Hematopoietic multipotent progenitor cell treated with erythropoietin and hydrocortisone succinate and interleukin-3 and kit ligand, for 6 days (in vitro differentiated cells): ENCODE data around the gene ZNF628.
"Not testable (repeated sequence)": the region's sequence is repeated elsewhere in the genome, so short reads cannot be mapped to it uniquely, and the experiment has no call there.

Experiments used
- DNase-seq: peaks from one replicate; pipeline ENCODE4 v3.0.0-alpha.2; 2015

Gene ZNF628

GRCh38 chr19:55476100-55476775 is at the start of gene ZNF628:
TSS of gene ZNF628 (plus strand) at chr19:55476617. CDS start at chr19:55479911, 3,294 bp downstream.
- DNase-seq, result peak; percentile 99

DNA sequence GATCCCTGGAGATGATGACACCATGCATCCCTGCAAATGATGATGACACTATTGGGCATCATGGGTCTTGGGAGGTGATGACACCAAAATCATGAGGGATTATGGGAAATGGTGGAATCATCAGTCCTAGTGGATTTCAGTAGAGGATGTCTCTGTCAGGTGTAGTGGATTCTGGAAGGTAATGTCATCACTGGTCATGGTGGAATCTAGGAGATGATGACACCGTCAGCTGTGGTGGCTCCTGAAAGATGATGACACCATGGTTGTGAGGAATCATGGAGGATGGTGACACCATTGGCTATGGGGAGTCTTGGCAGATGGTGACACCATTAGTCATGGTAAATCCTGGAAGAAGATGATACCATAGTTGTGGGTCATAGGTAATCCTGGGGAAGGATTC is 45.2 kb upstream of the ZNF628 start:
- DNase-seq, result no peak

GRCh38 chr19:55432241-55432959 is 44.0 kb upstream of the ZNF628 start:
- DNase-seq, result no peak

- DNase-seq, result no peak
Observed at GRCh38 chr19:55433292-55433691, 43.1 kb upstream of the ZNF628 start.

GRCh38 chr19:55434356-55434919 is 42.0 kb upstream of the ZNF628 start:
- DNase-seq, result no peak

- DNase-seq, result no peak
Observed at GRCh38 chr19:55435020-55435419, 41.4 kb upstream of the ZNF628 start.

DNA sequence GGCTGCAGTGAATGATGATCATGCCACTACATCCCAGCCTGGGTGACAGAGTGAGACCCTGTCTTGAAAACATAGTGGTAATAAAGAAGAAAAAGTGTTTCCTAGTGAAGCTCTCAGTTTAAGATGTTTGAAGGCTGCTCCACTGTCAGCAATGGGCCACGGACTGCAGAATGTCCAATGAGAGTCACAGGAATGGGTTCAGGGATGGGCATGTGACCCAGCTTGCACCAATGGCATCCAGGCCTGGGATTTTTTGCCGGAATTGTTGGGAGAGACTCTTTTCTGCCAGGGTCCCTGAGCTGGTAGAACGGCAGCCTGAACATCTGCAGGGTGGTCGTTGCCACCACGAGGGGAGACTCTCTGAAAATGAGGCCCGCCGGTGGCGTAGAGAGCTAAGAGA is 39.6 kb upstream of the ZNF628 start:
- no peak for DNase-seq

- DNase-seq, result peak; percentile 88
Observed at GRCh38 chr19:55437410-55437809, 39.0 kb upstream of the ZNF628 start.

- no peak for DNase-seq
Observed at GRCh38 chr19:55439052-55439451, 37.4 kb upstream of the ZNF628 start.

- DNase-seq, result peak; percentile 65
Observed at GRCh38 chr19:55440411-55441105, 35.9 kb upstream of the ZNF628 start.

GRCh38 chr19:55441319-55441691 is 35.1 kb upstream of the ZNF628 start:
- peak; percentile 60 for DNase-seq

- DNase-seq, result peak; percentile 74
Observed at GRCh38 chr19:55441692-55442321, 34.6 kb upstream of the ZNF628 start.

GRCh38 chr19:55442372-55442961 is 34.0 kb upstream of the ZNF628 start:
- peak; percentile 59 for DNase-seq

DNA sequence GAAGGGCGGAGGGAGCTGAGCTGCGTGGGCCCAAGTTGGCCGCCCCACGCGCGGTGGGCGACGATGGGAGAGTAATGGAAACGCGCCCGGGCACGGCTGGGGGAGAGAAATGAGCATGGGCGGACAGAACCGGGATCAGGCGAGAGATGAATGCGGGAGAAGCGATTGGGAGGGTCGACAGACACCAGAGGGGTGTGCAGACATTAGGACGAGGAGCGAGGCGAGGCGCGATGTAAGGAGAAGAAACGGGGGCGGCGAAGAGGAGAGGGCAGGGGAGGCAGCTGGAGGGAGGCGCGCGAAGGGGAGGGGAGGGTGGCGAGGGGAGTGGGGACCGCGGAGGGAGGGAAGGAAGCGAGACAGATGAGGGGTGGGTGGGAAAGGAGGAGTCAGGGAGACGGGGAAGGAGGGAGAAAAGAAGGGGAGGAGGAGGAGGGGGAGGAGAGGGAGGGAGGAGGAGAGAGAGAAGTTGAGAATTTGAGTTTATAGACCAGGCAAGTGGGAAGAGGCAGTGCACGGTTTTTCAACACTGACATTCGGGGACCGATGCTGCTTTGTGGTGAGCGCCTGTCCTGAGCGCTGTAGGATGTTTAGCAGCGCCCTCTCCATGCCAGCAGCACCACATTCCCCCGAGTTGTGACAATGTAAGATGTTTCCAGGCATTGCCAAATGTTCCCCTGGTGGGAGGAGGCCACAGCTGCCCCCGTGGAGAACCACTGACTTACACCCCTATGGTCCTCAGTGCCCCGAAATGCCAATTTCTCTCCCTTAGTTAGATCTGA is 33.2 kb upstream of the ZNF628 start, which contains the start of gene SHISA7:
Gene SHISA7 (minus strand): TSS at position 256 of the 779 bp plus-strand sequence. CDS start 437 bp downstream, outside the sequence.
- DNase-seq, result peak; percentile 84

DNA sequence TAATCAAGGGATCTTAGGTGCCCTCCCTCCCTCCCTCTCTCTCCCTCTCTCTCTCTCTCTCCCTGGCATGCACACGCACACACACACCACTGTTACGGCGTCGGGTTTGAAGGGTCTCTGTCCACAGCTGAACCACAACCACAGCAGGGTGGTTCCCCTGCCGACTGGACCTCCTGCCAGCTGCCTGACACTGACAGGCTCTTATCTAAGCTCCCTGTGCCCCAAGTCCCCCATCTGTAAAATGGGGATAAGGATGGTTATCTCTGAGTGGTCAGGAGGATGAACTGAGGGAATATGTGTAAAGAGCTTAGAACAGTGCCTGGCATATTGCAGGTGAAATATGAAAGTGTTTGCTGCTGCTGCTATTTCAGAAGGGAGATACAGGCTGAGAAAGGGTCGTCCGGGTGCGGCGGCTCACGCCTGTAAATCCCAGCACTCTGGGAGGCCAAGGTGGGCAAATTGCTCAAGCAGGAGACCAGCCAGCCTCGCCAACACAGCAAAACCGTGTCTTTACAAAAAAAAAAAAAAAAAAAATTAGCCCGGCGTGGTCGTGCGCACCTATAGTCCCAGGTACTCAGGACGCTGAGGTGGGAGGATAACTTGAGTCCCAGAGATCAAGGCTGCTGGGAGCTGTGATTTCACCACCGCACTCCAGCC is 32.5 kb upstream of the ZNF628 start:
- peak; percentile 97 for DNase-seq

GRCh38 chr19:55444646-55445045 is 31.8 kb upstream of the ZNF628 start:
- DNase-seq, result no peak

- DNase-seq, result no peak
Observed at GRCh38 chr19:55446060-55446459, 30.4 kb upstream of the ZNF628 start.

- DNase-seq, result peak; percentile 88
Observed at GRCh38 chr19:55447421-55448174, 28.8 kb upstream of the ZNF628 start.

GRCh38 chr19:55448175-55448490 is 28.3 kb upstream of the ZNF628 start:
- not testable (repeated sequence) for DNase-seq

GRCh38 chr19:55449469-55449868 is 26.9 kb upstream of the ZNF628 start:
- no peak for DNase-seq
